Bronchial epithelial cell (primary cell): ENCODE data around the gene SLC30A4. TPM values are rescaled to one million over a fixed set of nuclear protein-coding genes. Genes with fewer than 3 reads are reported as not detected.
"Not testable (repeated sequence)": the region's sequence is repeated elsewhere in the genome, so short reads cannot be mapped to it uniquely, and the experiment has no call there.

Experiments used
- DNase-seq: peaks from one replicate; pipeline ENCODE4 v3.0.0-alpha.2; 2010; ENCODE audit warnings: low read depth
- FAIRE-seq: peaks from 2 replicates; lab custom pipeline; 2011; peaks lifted over from hg19 to GRCh38; lab: Jason Lieb, UNC
- H3K27me3 ChIP-seq: 2 replicates; pipeline ENCODE4 v1.5.1; 2011; ENCODE audit warnings: low read length; ENCODE audit not compliant: control insufficient read depth, insufficient read depth
- H3K36me3 ChIP-seq: 2 replicates; pipeline ENCODE4 v1.5.1; 2011; ENCODE audit warnings: low read length; ENCODE audit not compliant: control insufficient read depth, insufficient read depth
- H3K4me3 ChIP-seq: 2 replicates; pipeline ENCODE4 v1.5.1; 2011; ENCODE audit warnings: mild to moderate bottlenecking, low read depth, low read length, control low read depth
- CTCF ChIP-seq: IDR thresholded peaks from 2 replicates; pipeline ENCODE4 v1.5.1; 2011; ENCODE audit warnings: mild to moderate bottlenecking, moderate library complexity, low read length, control low read depth, inconsistent platforms; ENCODE audit not compliant: insufficient read depth, severe bottlenecking
- total RNA-seq: library from RNA; depleted of rRNA; stranded (reverse); fragments of >200 nt; gene quantifications from 2 replicates; pipeline ENCODE4 v1.2.1, GENCODE V29; 2014

SLC30A4 gene
- total RNA-seq, 1 donor from 2014 or later, result 3.4 TPM

GRCh38 chr15:45539680-45540079 lies 17.1 kb upstream of the SLC30A4 start:
- no peak for FAIRE-seq
- DNase-seq, result no peak
- H3K4me3 ChIP-seq, result no peak overlapping the region
- TF ChIP-seq CTCF, result no peak
- no peaks in the 10 kb centered on the region for H3K36me3 ChIP-seq
- H3K27me3 ChIP-seq, result no peaks in the 10 kb centered on the region

DNA sequence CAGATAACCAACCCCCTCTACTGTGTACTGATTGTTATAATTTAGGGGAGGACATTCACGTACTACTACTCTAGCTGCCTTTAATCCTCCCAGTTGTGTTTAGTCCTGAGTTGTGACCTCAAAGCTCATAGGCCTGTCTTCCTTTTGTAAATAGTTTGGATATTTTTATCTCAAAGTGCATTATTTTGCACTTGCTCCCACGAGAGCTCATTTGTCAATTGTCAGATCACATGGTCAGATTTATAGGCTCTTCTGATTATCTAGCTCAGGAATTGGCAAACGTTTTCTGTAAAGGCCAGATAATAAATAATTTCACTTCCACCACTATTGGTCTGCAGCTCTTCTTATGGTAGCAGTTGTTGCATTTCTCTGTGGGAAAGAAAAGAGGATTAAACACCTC lies 14.4 kb upstream of the SLC30A4 start:
- FAIRE-seq, result no peak

DNA sequence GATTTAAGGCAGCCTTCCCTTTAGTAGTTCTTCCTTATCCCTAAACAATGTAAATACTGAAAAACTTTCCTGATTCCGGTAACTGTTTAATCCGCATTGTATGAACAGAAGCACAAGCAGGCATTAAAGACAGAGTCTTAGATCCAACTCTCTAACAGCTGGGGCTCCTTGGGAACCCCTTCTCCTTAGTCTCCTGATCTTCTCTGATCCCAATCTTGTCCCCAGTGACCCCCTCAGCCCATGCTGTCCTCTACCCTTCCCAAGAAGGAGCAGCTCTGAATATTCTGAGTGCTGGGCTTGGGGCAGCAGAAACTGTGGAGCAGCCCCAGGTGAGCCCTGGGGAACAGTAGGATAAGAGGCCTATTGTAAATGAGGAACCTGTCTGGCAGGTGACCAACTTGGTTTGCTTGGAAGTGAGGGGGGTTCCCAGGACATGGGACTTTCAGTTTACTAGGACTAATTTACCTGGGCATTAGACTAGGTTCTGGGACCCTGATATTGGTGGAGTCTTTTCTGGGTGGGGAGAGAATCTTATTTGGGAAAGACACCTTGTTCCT lies 13.0 kb upstream of the SLC30A4 start:
- FAIRE-seq (no peak), DNase-seq (no peak)
- TF ChIP-seq CTCF, result no peak
- H3K4me3 ChIP-seq, result no peak overlapping the region
- H3K36me3 ChIP-seq, result no peaks in the 10 kb centered on the region
- H3K27me3 ChIP-seq, result no peaks in the 10 kb centered on the region

More for the DNA sequence above, 14.4 kb upstream of the SLC30A4 start:
- no peaks in the 10 kb centered on the region for H3K36me3 ChIP-seq
- DNase-seq, result no peak
- H3K27me3 ChIP-seq, result no peaks in the 10 kb centered on the region
- no peak overlapping the region for H3K4me3 ChIP-seq
- TF ChIP-seq CTCF, result no peak

DNA sequence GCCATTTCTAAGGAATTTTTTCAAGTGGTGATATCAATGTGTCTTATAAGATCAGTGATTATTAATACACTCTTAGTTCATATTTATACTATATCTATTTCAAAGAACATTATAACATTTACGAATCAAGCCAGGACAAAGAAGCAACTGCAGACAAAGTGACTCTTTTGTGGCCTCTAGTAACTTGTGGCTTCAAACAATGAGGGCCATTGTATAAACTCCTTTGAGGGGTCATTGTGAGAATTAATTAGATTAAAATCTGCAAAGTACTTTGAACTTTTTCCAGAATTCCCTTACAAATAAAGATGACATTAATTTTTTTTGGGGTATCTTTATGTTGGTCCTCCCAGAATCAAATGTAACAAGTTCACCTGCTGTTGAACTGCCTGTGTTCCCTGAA lies 12.3 kb upstream of the SLC30A4 start:
- DNase-seq (no peak), FAIRE-seq (no peak)
- H3K27me3 ChIP-seq, result no peaks in the 10 kb centered on the region
- no peak overlapping the region for H3K4me3 ChIP-seq
- TF ChIP-seq CTCF, result no peak
- no peaks in the 10 kb centered on the region for H3K36me3 ChIP-seq

DNA sequence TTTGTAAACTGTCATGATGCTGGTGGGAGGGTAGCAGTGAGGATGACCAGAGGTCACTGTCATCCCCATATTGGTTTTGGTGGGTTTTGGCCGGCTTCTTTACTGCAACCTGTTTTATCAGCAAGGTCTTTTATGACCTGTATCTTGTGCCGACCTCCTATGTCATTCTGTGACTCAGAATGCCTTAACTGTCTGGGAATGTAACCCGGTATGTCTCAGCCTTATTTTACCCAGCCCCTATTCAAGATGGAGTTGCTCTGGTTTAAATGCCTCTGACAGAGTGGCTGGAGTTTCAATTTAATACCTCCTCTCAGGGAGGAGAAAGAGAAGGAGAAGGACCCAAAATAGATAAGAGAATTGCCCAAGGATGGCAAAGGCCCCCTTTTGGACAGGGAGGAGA lies 10.3 kb upstream of the SLC30A4 start:
- not testable (repeated sequence) for H3K4me3 ChIP-seq, FAIRE-seq, H3K27me3 ChIP-seq, H3K36me3 ChIP-seq
- DNase-seq, result peak; percentile 58

GRCh38 chr15:45529613-45530012 lies 7.1 kb upstream of the SLC30A4 start:
- FAIRE-seq (no peak), DNase-seq (no peak)
- H3K36me3 ChIP-seq, result no peaks in the 10 kb centered on the region
- H3K4me3 ChIP-seq, result no peak overlapping the region
- no peak for TF ChIP-seq CTCF
- no peaks in the 10 kb centered on the region for H3K27me3 ChIP-seq
